A673 (cell line): ENCODE data around the gene MTG2. TPM values are rescaled to one million over a fixed set of nuclear protein-coding genes. Genes with fewer than 3 reads are reported as not detected.
A peak's percentile ranks its signal among the peaks of the same experiment; 100 is the strongest.

Experiments used
- BruUV-seq: library from RNA; stranded (reverse); fragments of 400-500 nt; replicated peaks from 2 replicates; lab custom pipeline; 2021; lab: Mats Ljungman, UMichigan
- CTCF ChIA-PET: fragments of 300-600 bp; sonication (Branson Sonifier 250); formaldehyde crosslinking; loops from one replicate; lab custom pipeline; 2022; ENCODE audit warnings: antibody characterized with exemption; lab: Charles Lee
- POLR2A ChIA-PET: fragments of 300-600 bp; sonication (Branson Sonifier 250); formaldehyde crosslinking; loops from one replicate; lab custom pipeline; 2022; ENCODE audit warnings: antibody characterized with exemption; ENCODE audit not compliant: low non-redundant PET; lab: Charles Lee
- DNase-seq: peaks from one replicate; pipeline ENCODE4 v3.0.0-alpha.2; 2015; ENCODE audit warnings: low spot score
- H3K27ac ChIP-seq: fragments of 200-600 bp; sonication (generic); 2 replicates; pipeline ENCODE4 v1.5.1; 2016; ENCODE audit warnings: mixed run types, low read depth, mild to moderate bottlenecking, mixed read lengths, antibody characterized with exemption, low read length; ENCODE audit not compliant: poor library complexity, severe bottlenecking
- H3K27me3 ChIP-seq: fragments of 200-600 bp; sonication (generic); replicated peaks from 2 replicates; pipeline ENCODE4 v1.6.1; 2017; ENCODE audit warnings: mixed run types, low read depth, mild to moderate bottlenecking, mixed read lengths, antibody characterized with exemption, low read length; ENCODE audit not compliant: insufficient read depth, poor library complexity
- H3K36me3 ChIP-seq: fragments of 200-600 bp; sonication (generic); 2 replicates; pipeline ENCODE4 v1.6.1; 2016; ENCODE audit warnings: mixed run types, mild to moderate bottlenecking, mixed read lengths, antibody characterized with exemption, low read length; ENCODE audit not compliant: insufficient read depth, poor library complexity, severe bottlenecking
- H3K4me1 ChIP-seq: fragments of 200-600 bp; sonication (generic); 2 replicates; pipeline ENCODE4 v1.6.1; 2017; ENCODE audit warnings: mixed run types, mild to moderate bottlenecking, mixed read lengths, antibody characterized with exemption, low read length; ENCODE audit not compliant: insufficient read depth, poor library complexity, severe bottlenecking
- H3K4me3 ChIP-seq: fragments of 200-600 bp; sonication (generic); 2 replicates; pipeline ENCODE4 v1.5.1; 2016; ENCODE audit warnings: low read depth, mixed run types, mild to moderate bottlenecking, mixed read lengths, low read length; ENCODE audit not compliant: poor library complexity, severe bottlenecking
- H3K9me3 ChIP-seq: fragments of 200-600 bp; sonication (generic); 2 replicates; pipeline ENCODE4 v1.6.1; 2016; ENCODE audit warnings: mixed run types, low read depth, mild to moderate bottlenecking, mixed read lengths, antibody characterized with exemption, low read length; ENCODE audit not compliant: poor library complexity, severe bottlenecking
- EZH2 ChIP-seq: fragments of 200-600 bp; sonication (generic); IDR thresholded peaks from 2 replicates; pipeline ENCODE4 v1.6.1; 2017; ENCODE audit warnings: borderline replicate concordance, low read depth, mild to moderate bottlenecking, mixed read lengths, antibody characterized with exemption, low read length; ENCODE audit not compliant: poor library complexity, severe bottlenecking
- intact Hi-C: fragments of 100-400 bp; cut with micrococcal nuclease; formaldehyde crosslinking; loops from one replicate; pipeline ENCODE4 v1.10.0; 2022; ENCODE audit not compliant: unreplicated experiment
- total RNA-seq: library from RNA; stranded (reverse); gene quantifications from 2 replicates; pipeline ENCODE4 v1.2.3, GENCODE V29; 2021
- TF ChIP-seq, protein P1 (sequence below): fragments of 300-800, 200-600 bp; sonication (generic); conservative IDR thresholded peaks from 2 replicates; pipeline ENCODE4 v1.5.1; 2017; ENCODE audit warnings: low read depth, mild to moderate bottlenecking, antibody characterized with exemption, low read length, moderate library complexity, mixed read lengths

The MTG2 gene
- total RNA-seq, 1 experiment from 2014 or later = 40.9 TPM

DNA sequence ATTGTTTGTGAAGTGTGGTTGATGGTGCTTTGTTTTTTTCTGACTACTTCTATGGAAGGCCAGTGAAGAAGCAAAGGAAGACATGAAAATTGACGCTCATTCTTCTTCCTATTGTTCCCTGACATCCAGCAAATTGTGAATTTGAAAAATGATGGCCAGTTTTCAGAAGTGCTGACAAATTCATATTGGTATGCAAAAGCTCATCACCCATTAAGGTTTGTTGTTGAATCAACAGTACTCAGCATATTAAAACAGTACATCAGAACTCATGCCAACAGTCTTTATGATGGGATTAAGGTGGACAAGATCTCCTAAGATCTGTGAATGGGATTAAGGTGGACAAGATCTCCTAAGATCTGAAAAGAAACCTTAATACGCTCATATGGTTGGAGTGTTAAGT is 1.0 kb upstream of the MTG2 start:
- no peak for DNase-seq
- H3K27ac ChIP-seq = no peak overlapping the region
- H3K9me3 ChIP-seq = no peaks in the 10 kb centered on the region
- POLR2A ChIA-PET = no interaction called here
- BruUV-seq = no TSS peak
- CTCF ChIA-PET = no interaction called here
- peak overlapping the region; percentile 72 for H3K4me3 ChIP-seq
- no peaks in the 10 kb centered on the region for H3K27me3 ChIP-seq
- intact Hi-C loops = no loop called here
- TF ChIP-seq, protein P1, sequence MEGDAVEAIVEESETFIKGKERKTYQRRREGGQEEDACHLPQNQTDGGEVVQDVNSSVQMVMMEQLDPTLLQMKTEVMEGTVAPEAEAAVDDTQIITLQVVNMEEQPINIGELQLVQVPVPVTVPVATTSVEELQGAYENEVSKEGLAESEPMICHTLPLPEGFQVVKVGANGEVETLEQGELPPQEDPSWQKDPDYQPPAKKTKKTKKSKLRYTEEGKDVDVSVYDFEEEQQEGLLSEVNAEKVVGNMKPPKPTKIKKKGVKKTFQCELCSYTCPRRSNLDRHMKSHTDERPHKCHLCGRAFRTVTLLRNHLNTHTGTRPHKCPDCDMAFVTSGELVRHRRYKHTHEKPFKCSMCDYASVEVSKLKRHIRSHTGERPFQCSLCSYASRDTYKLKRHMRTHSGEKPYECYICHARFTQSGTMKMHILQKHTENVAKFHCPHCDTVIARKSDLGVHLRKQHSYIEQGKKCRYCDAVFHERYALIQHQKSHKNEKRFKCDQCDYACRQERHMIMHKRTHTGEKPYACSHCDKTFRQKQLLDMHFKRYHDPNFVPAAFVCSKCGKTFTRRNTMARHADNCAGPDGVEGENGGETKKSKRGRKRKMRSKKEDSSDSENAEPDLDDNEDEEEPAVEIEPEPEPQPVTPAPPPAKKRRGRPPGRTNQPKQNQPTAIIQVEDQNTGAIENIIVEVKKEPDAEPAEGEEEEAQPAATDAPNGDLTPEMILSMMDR = no peak
- TF ChIP-seq EZH2 = no peak
- H3K36me3 ChIP-seq = peaks cover 10% of the 10 kb centered on the region
- H3K4me1 ChIP-seq = peaks cover 4% of the 10 kb centered on the region

DNA sequence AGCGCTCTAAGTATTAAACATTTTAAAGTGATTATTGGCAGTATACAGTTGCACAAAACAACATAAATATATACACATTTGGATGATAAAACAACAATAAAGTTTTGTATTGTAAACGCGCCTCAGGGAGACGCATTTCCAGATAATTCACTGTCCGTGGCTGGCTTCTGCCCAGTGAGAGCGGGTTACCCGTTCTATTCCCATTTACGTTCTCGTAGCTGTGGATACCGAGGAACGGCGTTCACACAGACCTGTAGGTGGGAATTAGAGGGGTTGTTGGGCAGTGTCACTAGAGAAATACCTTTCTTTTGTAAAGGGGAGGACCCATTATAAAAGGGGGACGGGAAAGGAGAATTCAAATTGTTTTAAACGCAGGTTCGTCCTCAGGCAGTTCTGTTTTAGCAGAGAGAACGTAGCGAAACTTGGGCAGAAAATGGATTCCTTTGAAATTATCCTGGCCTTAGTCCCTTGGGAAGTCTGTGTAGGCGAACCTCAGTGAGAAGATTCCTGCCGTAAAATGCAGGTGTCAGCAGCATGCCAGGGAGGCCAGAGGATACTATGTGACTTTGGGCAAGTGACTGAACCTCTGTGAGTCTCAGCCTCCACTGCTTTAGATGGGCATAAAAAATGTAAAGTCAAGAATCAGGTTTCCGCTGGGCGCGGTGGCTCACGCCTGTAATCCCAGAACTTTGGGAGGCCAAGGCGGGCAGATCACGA is 756 bp downstream of the MTG2 start:
- ChIA-PET CTCF (no interaction called here), POLR2A (no interaction called here)
- H3K27ac ChIP-seq = peak overlapping the region; percentile 92
- H3K36me3 ChIP-seq = peaks cover 10% of the 10 kb centered on the region
- intact Hi-C loops = no loop called here
- BruUV-seq = no TSS peak
- H3K27me3 ChIP-seq = no peaks in the 10 kb centered on the region
- no peaks in the 10 kb centered on the region for H3K9me3 ChIP-seq
- H3K4me3 ChIP-seq = peak overlapping the region; percentile 72
- no peak for DNase-seq
- TF ChIP-seq, protein P1 = no peak
- TF ChIP-seq EZH2 = no peak
- H3K4me1 ChIP-seq = peaks cover 4% of the 10 kb centered on the region

DNA sequence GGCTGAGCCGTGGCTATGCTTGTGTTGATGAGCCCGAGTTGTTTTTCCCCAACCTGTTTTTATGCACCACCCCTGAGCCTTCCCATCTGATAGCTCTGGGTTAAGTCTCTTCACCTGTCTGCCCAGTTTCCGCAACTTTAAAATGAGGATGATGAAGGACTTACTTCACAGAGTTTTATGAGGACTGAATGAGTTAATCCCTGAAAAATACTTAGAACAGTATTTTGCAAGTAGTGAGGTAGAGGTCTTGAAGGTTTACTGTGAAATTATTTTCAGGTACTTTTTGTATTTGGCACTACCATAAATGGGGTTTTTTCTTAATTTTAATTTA is 3.2 kb downstream of the MTG2 start:
- ChIA-PET POLR2A (no interaction called here), CTCF (no interaction called here)
- no TSS peak for BruUV-seq
- Histone ChIP-seq H3K4me3 (no peak overlapping the region), H3K4me1 (peaks cover 4% of the 10 kb centered on the region), H3K27ac (no peak overlapping the region), H3K36me3 (peaks cover 18% of the 10 kb centered on the region), H3K9me3 (no peaks in the 10 kb centered on the region), H3K27me3 (no peaks in the 10 kb centered on the region)
- TF ChIP-seq, protein P1 = no peak
- no peak for TF ChIP-seq EZH2
- no peak for DNase-seq
- intact Hi-C loops = no loop called here
